RWPE2 (cell line): ENCODE data around the gene CHN2.

Source experiments
- ATAC-seq: fragments of 200-7000 bp; cut with Tn5 transposase; 3 replicates; pipeline ENCODE4 v1.9.1; 2021; ENCODE audit warnings: low read depth
- DNase-seq: peaks from one replicate; pipeline ENCODE4 v3.0.0-alpha.2; 2020; ENCODE audit warnings: low spot score
- H3K27ac ChIP-seq: fragments of 450-650 bp; 2 replicates; pipeline ENCODE4 v1.5.1; 2017; ENCODE audit warnings: mild to moderate bottlenecking; ENCODE audit not compliant: poor library complexity, severe bottlenecking
- H3K27me3 ChIP-seq: fragments of 250-450 bp; sonication (Bioruptor Pico); 2 replicates; pipeline ENCODE4 v1.5.1; 2021; ENCODE audit warnings: mild to moderate bottlenecking, moderate library complexity; ENCODE audit not compliant: insufficient read depth, poor library complexity, severe bottlenecking
- H3K36me3 ChIP-seq: fragments of 250-450 bp; sonication (Bioruptor Pico); 2 replicates; pipeline ENCODE4 v1.5.1; 2020; ENCODE audit warnings: low read depth, mild to moderate bottlenecking, moderate library complexity
- H3K4me1 ChIP-seq: fragments of 250-450 bp; sonication (Bioruptor Pico); 2 replicates; pipeline ENCODE4 v1.5.1; 2021; ENCODE audit warnings: mild to moderate bottlenecking, moderate library complexity; ENCODE audit not compliant: insufficient read depth, poor library complexity, severe bottlenecking
- H3K4me3 ChIP-seq: fragments of 250-450 bp; sonication (Bioruptor Pico); 2 replicates; pipeline ENCODE4 v1.5.1; 2021; ENCODE audit warnings: mild to moderate bottlenecking, moderate library complexity; ENCODE audit not compliant: severe bottlenecking
- H3K9me3 ChIP-seq: fragments of 250-450 bp; sonication (Bioruptor Pico); 2 replicates; pipeline ENCODE4 v1.5.1; 2021; ENCODE audit warnings: mild to moderate bottlenecking, moderate library complexity; ENCODE audit not compliant: severe bottlenecking
- TF ChIP-seq, protein P1 (sequence below): fragments of 450-650 bp; IDR thresholded peaks from one replicate; pipeline ENCODE4 v1.5.1; 2017; ENCODE audit warnings: mild to moderate bottlenecking, moderate library complexity; ENCODE audit not compliant: poor library complexity, severe bottlenecking

Gene CHN2

GRCh38 chr7:29315122-29315891 lies 120.7 kb downstream of the CHN2 start:
- H3K4me1 ChIP-seq, result no peaks in the 10 kb centered on the region
- H3K9me3 ChIP-seq, result no peaks in the 10 kb centered on the region
- H3K4me3 ChIP-seq, result no peak overlapping the region
- H3K27ac ChIP-seq, result no peak overlapping the region
- ATAC-seq, result no peak
- TF ChIP-seq, protein P1, sequence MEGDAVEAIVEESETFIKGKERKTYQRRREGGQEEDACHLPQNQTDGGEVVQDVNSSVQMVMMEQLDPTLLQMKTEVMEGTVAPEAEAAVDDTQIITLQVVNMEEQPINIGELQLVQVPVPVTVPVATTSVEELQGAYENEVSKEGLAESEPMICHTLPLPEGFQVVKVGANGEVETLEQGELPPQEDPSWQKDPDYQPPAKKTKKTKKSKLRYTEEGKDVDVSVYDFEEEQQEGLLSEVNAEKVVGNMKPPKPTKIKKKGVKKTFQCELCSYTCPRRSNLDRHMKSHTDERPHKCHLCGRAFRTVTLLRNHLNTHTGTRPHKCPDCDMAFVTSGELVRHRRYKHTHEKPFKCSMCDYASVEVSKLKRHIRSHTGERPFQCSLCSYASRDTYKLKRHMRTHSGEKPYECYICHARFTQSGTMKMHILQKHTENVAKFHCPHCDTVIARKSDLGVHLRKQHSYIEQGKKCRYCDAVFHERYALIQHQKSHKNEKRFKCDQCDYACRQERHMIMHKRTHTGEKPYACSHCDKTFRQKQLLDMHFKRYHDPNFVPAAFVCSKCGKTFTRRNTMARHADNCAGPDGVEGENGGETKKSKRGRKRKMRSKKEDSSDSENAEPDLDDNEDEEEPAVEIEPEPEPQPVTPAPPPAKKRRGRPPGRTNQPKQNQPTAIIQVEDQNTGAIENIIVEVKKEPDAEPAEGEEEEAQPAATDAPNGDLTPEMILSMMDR, result no peak
- no peaks in the 10 kb centered on the region for H3K27me3 ChIP-seq
- no peaks in the 10 kb centered on the region for H3K36me3 ChIP-seq
- no peak for DNase-seq

DNA sequence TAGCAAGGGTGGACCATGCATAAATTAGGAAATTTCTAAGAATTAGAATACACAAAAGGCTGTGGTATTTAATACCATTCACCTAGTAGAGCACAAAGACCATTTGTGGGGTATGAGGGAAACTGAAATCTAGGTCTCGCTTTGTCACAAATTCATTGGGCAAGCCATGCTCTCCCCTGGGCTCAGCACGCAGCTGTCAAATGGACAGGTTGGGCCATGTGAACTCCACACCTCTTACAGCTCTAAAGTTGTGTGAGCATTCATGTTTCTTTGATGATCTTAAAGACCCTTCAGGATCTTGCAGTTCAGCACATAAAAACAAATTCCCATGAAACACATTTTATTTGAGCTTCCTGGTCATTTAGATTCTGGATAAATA lies 121.3 kb downstream of the CHN2 start:
- Histone ChIP-seq H3K9me3 (no peaks in the 10 kb centered on the region), H3K4me3 (no peak overlapping the region), H3K4me1 (no peaks in the 10 kb centered on the region), H3K36me3 (no peaks in the 10 kb centered on the region), H3K27ac (no peak overlapping the region), H3K27me3 (no peaks in the 10 kb centered on the region)
- TF ChIP-seq, protein P1, result no peak
- no peak for DNase-seq
- ATAC-seq, result no peak

DNA sequence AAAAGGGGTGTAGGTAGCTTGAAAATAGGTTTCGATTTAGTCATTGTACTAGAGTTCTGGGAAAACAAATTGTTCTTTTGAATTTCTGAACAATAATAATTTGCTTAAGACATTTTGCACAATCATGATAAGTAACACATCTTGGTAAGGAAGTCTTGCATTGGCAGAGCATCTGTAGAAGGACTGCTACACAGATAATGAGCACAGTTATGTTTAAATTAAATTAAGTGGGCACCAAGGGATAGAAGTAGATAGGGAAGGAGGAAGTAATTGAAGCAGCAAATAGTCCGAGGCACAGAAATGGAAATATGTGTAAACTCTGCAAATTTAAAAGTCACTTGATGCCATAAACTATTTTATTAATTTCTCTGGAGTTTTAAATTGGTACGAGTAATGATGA lies 122.4 kb downstream of the CHN2 start:
- no peaks in the 10 kb centered on the region for H3K4me1 ChIP-seq
- no peak for ATAC-seq
- no peak for DNase-seq
- H3K9me3 ChIP-seq, result no peaks in the 10 kb centered on the region
- no peaks in the 10 kb centered on the region for H3K27me3 ChIP-seq
- TF ChIP-seq, protein P1, result no peak
- no peak overlapping the region for H3K27ac ChIP-seq
- H3K4me3 ChIP-seq, result no peak overlapping the region
- no peaks in the 10 kb centered on the region for H3K36me3 ChIP-seq

- H3K27ac ChIP-seq, result no peak overlapping the region
- H3K4me1 ChIP-seq, result no peaks in the 10 kb centered on the region
- H3K36me3 ChIP-seq, result no peaks in the 10 kb centered on the region
- ATAC-seq (no peak), DNase-seq (no peak)
- no peak overlapping the region for H3K4me3 ChIP-seq
- no peaks in the 10 kb centered on the region for H3K9me3 ChIP-seq
- TF ChIP-seq, protein P1, result no peak
- no peaks in the 10 kb centered on the region for H3K27me3 ChIP-seq
These were observed 124.5 kb downstream of the CHN2 start for GRCh38 chr7:29318853-29319718.
